K562 (cell line): ENCODE measurements around the gene PRCC. TPM values are rescaled to one million over a fixed set of nuclear protein-coding genes. Genes with fewer than 3 reads are reported as not detected.
"Not testable (repeated sequence)": the region's sequence is repeated elsewhere in the genome, so short reads cannot be mapped to it uniquely, and the experiment has no call there.

Source experiments
- ATAC-seq: fragments of 200-7000 bp; cut with Tn5 transposase; 3 replicates; pipeline ENCODE4 v1.9.1; 2020; ENCODE audit warnings: moderate library complexity
- BruUV-seq: library from RNA; stranded (reverse); fragments of 400-500 nt; replicated peaks from 2 replicates; lab custom pipeline; 2021; lab: Mats Ljungman, UMichigan
- CTCF ChIA-PET: fragments of 300-600 bp; formaldehyde crosslinking; extraction: SDS; loops from one replicate; lab custom pipeline; 2021; ENCODE audit warnings: low intra/inter-chr PET ratio; lab: Yijun Ruan, JAX
- POLR2A ChIA-PET: fragments of 300-600, 350-650 bp; sonication (Branson Sonifier 250); formaldehyde crosslinking; extraction: SDS; loops from one replicate; lab custom pipeline; 2021; ENCODE audit warnings: antibody characterized with exemption, inconsistent platforms; lab: Yijun Ruan, JAX
- DNase-seq, 4 experiments: peaks; one replicate each; pipeline versions ENCODE4 v3.0.0 to v3.0.0-alpha.2; 2011 to 2018; ENCODE audit warnings: low spot score in 3 of 4, mixed read lengths in 3 of 4; ENCODE audit errors: extremely low read depth in 1 of 4
- FAIRE-seq: peaks from 2 replicates; lab custom pipeline; 2011; peaks lifted over from hg19 to GRCh38; lab: Jason Lieb, UNC
- H2AFZ ChIP-seq: 2 replicates; pipeline ENCODE4 v1.6.0; 2011; ENCODE audit warnings: low read depth, low read length, control low read depth, inconsistent platforms
- H3K27ac ChIP-seq: fragments of 200-600 bp; 3 replicates; pipeline ENCODE4 v1.8.0; 2011; ENCODE audit warnings: low read depth, mild to moderate bottlenecking, control low read depth, inconsistent platforms, low read length, moderate library complexity, mixed read lengths; ENCODE audit errors: extremely low read depth
- H3K27me3 ChIP-seq, 2 experiments: fragments of 300-600 bp in 1 of 2; 2 replicates in 1 of 2; 3 replicates in 1 of 2; pipeline versions ENCODE4 v1.6.0 to v1.8.0; 2011; ENCODE audit warnings: inconsistent platforms in 2 of 2, low read length in 2 of 2, mild to moderate bottlenecking in 1 of 2, mixed read lengths in 1 of 2, moderate library complexity in 1 of 2; ENCODE audit not compliant: control insufficient read depth in 2 of 2, insufficient read depth in 2 of 2
- H3K36me3 ChIP-seq: fragments of 300-600 bp; 3 replicates; pipeline ENCODE4 v1.8.0; 2011; ENCODE audit warnings: mild to moderate bottlenecking, low read length, inconsistent platforms; ENCODE audit not compliant: control insufficient read depth, insufficient read depth
- H3K4me1 ChIP-seq, 2 experiments: fragments of 200-600 bp in 1 of 2; replicated peaks in 1 of 2; 2 replicates in 1 of 2; 3 replicates in 1 of 2; pipeline versions ENCODE4 v1.5.1 to v1.8.0; 2011; ENCODE audit warnings: inconsistent platforms in 2 of 2, low read length in 2 of 2, mild to moderate bottlenecking in 1 of 2, mixed read lengths in 1 of 2, moderate library complexity in 1 of 2; ENCODE audit not compliant: control insufficient read depth in 2 of 2, insufficient read depth in 2 of 2
- H3K4me2 ChIP-seq: 2 replicates; pipeline ENCODE4 v1.6.1; 2011; ENCODE audit warnings: low read length, control low read depth, inconsistent platforms, mixed read lengths; ENCODE audit not compliant: insufficient read depth
- H3K4me3 ChIP-seq: fragments of 200-600 bp; sonication (generic), shearing (Covaris generic); 2 replicates; pipeline ENCODE4 v1.5.1; 2016; ENCODE audit warnings: control low read depth, inconsistent platforms
- H3K79me2 ChIP-seq: fragments of 200-600 bp; 3 replicates; pipeline ENCODE4 v1.8.0; 2011; ENCODE audit warnings: low read length, inconsistent platforms; ENCODE audit not compliant: control insufficient read depth, insufficient read depth
- H3K9ac ChIP-seq, 2 experiments: 2 replicates each; pipeline versions ENCODE4 v1.6.0 to v1.6.1; 2011; ENCODE audit warnings: low read depth in 2 of 2, low read length in 2 of 2, control low read depth in 1 of 2, inconsistent platforms in 1 of 2, mild to moderate bottlenecking in 1 of 2, mixed read lengths in 1 of 2; ENCODE audit not compliant: insufficient read depth in 1 of 2
- H3K9me1 ChIP-seq: one replicate; pipeline ENCODE4 v1.6.0; 2011; ENCODE audit warnings: inconsistent platforms, mild to moderate bottlenecking, low read length, moderate library complexity; ENCODE audit not compliant: control insufficient read depth, insufficient read depth
- H3K9me3 ChIP-seq: replicated peaks from 2 replicates; pipeline ENCODE4 v1.5.1; 2011; ENCODE audit warnings: low read depth, low read length, inconsistent platforms; ENCODE audit not compliant: control insufficient read depth, insufficient read depth
- H4K20me1 ChIP-seq: replicated peaks from 2 replicates; pipeline ENCODE4 v1.6.1; 2011; ENCODE audit warnings: low read length, inconsistent platforms, mixed read lengths; ENCODE audit not compliant: control insufficient read depth, insufficient read depth
- ARID1B ChIP-seq: fragments of 450-650 bp; IDR thresholded peaks from 2 replicates; pipeline ENCODE4 v1.6.1; 2016; ENCODE audit warnings: antibody characterized with exemption, mild to moderate bottlenecking, inconsistent platforms
- ATF7 ChIP-seq: fragments of 450-650 bp; IDR thresholded peaks from 2 replicates; pipeline ENCODE4 v1.7.1; 2014; ENCODE audit warnings: mild to moderate bottlenecking, moderate library complexity
- CBFA2T2 ChIP-seq: fragments of 450-650 bp; conservative IDR thresholded peaks from 2 replicates; pipeline ENCODE4 v1.6.1; 2017; ENCODE audit warnings: mild to moderate bottlenecking
- CEBPB ChIP-seq: fragments of 450-650 bp; IDR thresholded peaks from 2 replicates; pipeline ENCODE4 v1.6.1; 2016; ENCODE audit warnings: missing genetic modification characterization, missing compliant biosample characterization
- CREB3 ChIP-seq: fragments of 450-650 bp; conservative IDR thresholded peaks from 2 replicates; pipeline ENCODE4 v1.6.1; 2016; ENCODE audit warnings: missing genetic modification characterization, low read depth, mild to moderate bottlenecking, missing compliant biosample characterization, moderate library complexity
- CXXC5 ChIP-seq: fragments of 250-450 bp; sonication (Bioruptor Pico); IDR thresholded peaks from 2 replicates; pipeline ENCODE4 v1.8.0; 2022; ENCODE audit warnings: inconsistent platforms, mild to moderate bottlenecking, moderate library complexity
- DPF2 ChIP-seq: fragments of 450-650 bp; IDR thresholded peaks from 2 replicates; pipeline ENCODE4 v1.6.1; 2016
- KAT7 ChIP-seq: sonication (generic); formaldehyde crosslinking; IDR thresholded peaks from 2 replicates; pipeline ENCODE4 v1.8.0; 2022; ENCODE audit warnings: missing genetic modification reagents, mild to moderate bottlenecking, borderline replicate concordance
- KDM1A ChIP-seq, 2 experiments: fragments of 450-650 bp; IDR thresholded peaks; 2 replicates each; pipeline ENCODE4 v1.6.1; 2016; ENCODE audit warnings: mild to moderate bottlenecking in 2 of 2
- MAFF ChIP-seq: IDR thresholded peaks from 2 replicates; pipeline ENCODE4 v1.6.1; 2012; ENCODE audit warnings: low read length, improper control_type of control experiment
- MAFG ChIP-seq: fragments of 450-650 bp; conservative IDR thresholded peaks from 2 replicates; pipeline ENCODE4 v1.6.1; 2016; ENCODE audit warnings: missing genetic modification characterization, missing compliant biosample characterization
- MAFK ChIP-seq: IDR thresholded peaks from 2 replicates; pipeline ENCODE4 v1.6.1; 2011; ENCODE audit warnings: low read length, improper control_type of control experiment
- MTA3 ChIP-seq: fragments of 450-650 bp; formaldehyde crosslinking; IDR thresholded peaks from 2 replicates; pipeline ENCODE4 v1.6.1; 2017; ENCODE audit warnings: mild to moderate bottlenecking, borderline replicate concordance
- NFE2 ChIP-seq: IDR thresholded peaks from 2 replicates; pipeline ENCODE4 v1.6.1; 2014; ENCODE audit warnings: antibody characterized with exemption, low read depth
- NRF1 ChIP-seq, 2 experiments: fragments of 450-650 bp; IDR thresholded peaks in 1 of 2; conservative IDR thresholded peaks in 1 of 2; 2 replicates each; pipeline ENCODE4 v1.6.1; 2014; ENCODE audit warnings: mild to moderate bottlenecking in 2 of 2
- POLR3A ChIP-seq: IDR thresholded peaks from 2 replicates; pipeline ENCODE4 v1.6.1; 2011; ENCODE audit warnings: borderline replicate concordance, mild to moderate bottlenecking, moderate library complexity; ENCODE audit not compliant: insufficient read length, insufficient read depth; ENCODE audit errors: extremely low read depth
- PREB ChIP-seq: sonication (generic); formaldehyde crosslinking; IDR thresholded peaks from 2 replicates; pipeline ENCODE4 v1.8.1; 2023; ENCODE audit warnings: mild to moderate bottlenecking, missing genetic modification reagents
- SMARCA4 ChIP-seq: fragments of 450-650 bp; IDR thresholded peaks from 2 replicates; pipeline ENCODE4 v1.6.1; 2016
- TCF3 ChIP-seq: sonication (generic); formaldehyde crosslinking; IDR thresholded peaks from 2 replicates; pipeline ENCODE4 v1.4.0; 2020; ENCODE audit warnings: mild to moderate bottlenecking, missing genetic modification reagents
- TRIM28 ChIP-seq: fragments of 450-650 bp; IDR thresholded peaks from 2 replicates; pipeline ENCODE4 v1.6.1; 2017
- ZNF263 ChIP-seq: sonication (generic); formaldehyde crosslinking; IDR thresholded peaks from 2 replicates; pipeline ENCODE4 v1.8.0; 2022; ENCODE audit warnings: mild to moderate bottlenecking, missing genetic modification reagents, borderline replicate concordance
- ZNF316 ChIP-seq: fragments of 450-650 bp; IDR thresholded peaks from 2 replicates; pipeline ENCODE4 v1.6.1; 2016
- ZNF766 ChIP-seq: fragments of 200-800 bp; sonication (Bioruptor generic); conservative IDR thresholded peaks from 2 replicates; pipeline ENCODE4 v1.6.1; 2016; ENCODE audit warnings: missing genetic modification characterization, missing compliant biosample characterization
- WGBS: fragments of 100-300 bp; shearing (Covaris generic); methylation state at CpG from one replicate; pipeline ENCODE4 v1.1.6; 2016; ENCODE audit warnings: low coverage, mixed read lengths; ENCODE audit not compliant: insufficient coverage; ENCODE audit errors: missing lambda C conversion rate; 5-methylcytosine and 5-hydroxymethylcytosine counted together
- in situ Hi-C: fragments of 300-500 bp; cut with MboI; formaldehyde crosslinking; loops from 4 replicates; pipeline ENCODE4 v1.15.0; 2018; ENCODE audit warnings: inconsistent platforms, mixed read lengths
- intact Hi-C: fragments of 100-400 bp; cut with micrococcal nuclease; formaldehyde crosslinking; loops from 2 replicates; pipeline ENCODE4 v1.14.2; 2022
- polyA plus RNA-seq, 8 experiments: library from polyadenylated mRNA; depleted of rRNA in 4 of 8; stranded (reverse) in 5 of 8; unstranded in 3 of 8; fragments of >200 nt; fragmentation: Nextera tagmentation in 2 of 8; fragmentation: Illumina TruSeq in 1 of 8; extraction: Ambion mirVana in 2 of 8; extraction: Trizol in 1 of 8; gene quantifications; 2 replicates each; pipeline versions ENCODE4 v1.2.1 to v1.2.3, GENCODE V29; 2011 to 2014; ENCODE audit warnings: inconsistent platforms in 1 of 8, missing spikeins in 1 of 8
- total RNA-seq, 7 experiments: library from RNA; depleted of rRNA in 6 of 7; stranded (reverse); fragments of >200 nt in 6 of 7; fragmentation: Illumina TruSeq in 2 of 7; extraction: Trizol in 2 of 7; gene quantifications; 2 replicates each; pipeline versions ENCODE4 v1.2.1 to v1.2.3, GENCODE V29; 2011 to 2021; ENCODE audit warnings: low replicate concordance in 1 of 7

Gene PRCC
- total and polyA plus RNA-seq, 9 of the 15 experiments (the other 6 are each of a cell fraction or from before 2014, with no cell fraction given), result 23.9 to 201 (median 41.1) TPM

GRCh38 chr1:156757572-156758253 lies 9.6 kb upstream of the PRCC start:
- 22% methylated on average over 9 of the region's 10 CpGs for WGBS
- FAIRE-seq (peak; percentile 83), DNase-seq (peak in 1 of 4 experiments; percentile 85), ATAC-seq (peak; percentile 63)
- POLR2A ChIA-PET, result interaction anchor here (0.6 to 4.6 kb wide), 7 partner anchors 8 to 237 kb away, joined by 3 to 27 read pairs (median 3); partner anchors contain the start of gene PRCC
- peak overlapping the region; percentile 34; the same call in 1 of the 2 replicates for H2AFZ ChIP-seq
- H3K9ac ChIP-seq, result peak overlapping the region in 1 of 2 experiments; percentile 27; a peak in 1 of 4 replicates
- CTCF ChIA-PET, in situ Hi-C loops, H4K20me1 ChIP-seq, H3K36me3 ChIP-seq, H3K4me3 ChIP-seq, BruUV-seq, H3K27me3 ChIP-seq, intact Hi-C loops, H3K9me3 ChIP-seq, H3K9me1 ChIP-seq: not testable (repeated sequence)
- H3K4me1 ChIP-seq, result peaks cover 35 to 42% of the 10 kb centered on the region in 2 experiments; a peak in 4 of 5 replicates
- peak overlapping the region; percentile 36; the same call in 1 of the 2 replicates for H3K4me2 ChIP-seq
- peak overlapping the region; percentile 71 for H3K27ac ChIP-seq
- H3K79me2 ChIP-seq, result peaks cover 20% of the 10 kb centered on the region
- peak; percentile 75 for TF ChIP-seq NFE2
- 0 out of 4 replicates have a peak, but pooled peaks of 1 of the 2 experiments have one; percentile 23 for TF ChIP-seq NRF1 (conservative IDR thresholded peaks at IDR 0.05 in 1 of 2, IDR thresholded peaks at IDR 0.05 in 1 of 2)
- TF ChIP-seq CEBPB (tag), result peak; percentile 86
- TF ChIP-seq CBFA2T2, result peak; percentile 42; the same call in 1 of the 2 replicates
- peak; percentile 61 for TF ChIP-seq MAFG
- 0 out of 2 replicates have a peak, but pooled peaks have one; percentile 43 for TF ChIP-seq ZNF766 (CRISPR knock-in tag)
- TF ChIP-seq MAFF, result 0 out of 2 replicates have a peak, but pooled peaks have one; percentile 38
- TF ChIP-seq ARID1B, result peak; percentile 63
- TF ChIP-seq MTA3, result peak; percentile 49; the same call in 1 of the 2 replicates
- TF ChIP-seq ATF7, result peak; percentile 22; the same call in 1 of the 2 replicates
- TF ChIP-seq CXXC5 (CRISPR knock-in tag), result peak; percentile 24; the same call in 1 of the 2 replicates
- peak; percentile 38; the same call in 1 of the 2 replicates for TF ChIP-seq KAT7 (CRISPR knock-in tag)
- peak; percentile 29; the same call in 1 of the 2 replicates for TF ChIP-seq TRIM28
- TF ChIP-seq DPF2, result peak; percentile 83
- TF ChIP-seq TCF3 (CRISPR knock-in tag), result peak; percentile 51
- TF ChIP-seq PREB (CRISPR knock-in tag), result 0 out of 2 replicates have a peak, but pooled peaks have one; percentile 45
- peak; percentile 50; the same call in 1 of the 2 replicates for TF ChIP-seq ZNF263
- peak; percentile 26 for TF ChIP-seq POLR3A
- TF ChIP-seq MAFK, result peak; percentile 33; the same call in 1 of the 2 replicates
- TF ChIP-seq CREB3 (tag), result 0 out of 2 replicates have a peak, but pooled peaks have one; percentile 41
- TF ChIP-seq ZNF316, result peak; percentile 71
- peak; percentile 19 to 74; a peak in 3 of 4 replicates for TF ChIP-seq KDM1A (IDR thresholded peaks at IDR 0.05)
- TF ChIP-seq SMARCA4, result peak; percentile 67; the same call in 1 of the 2 replicates
